ELF-1 (cell line): ENCODE measurements around the gene EDC4.

ENCODE experiments used
- DNase-seq: peaks from one replicate; pipeline ENCODE4 v3.0.0-alpha.2; 2016; ENCODE audit warnings: low read depth, low spot score

Gene EDC4

GRCh38 chr16:67879462-67879861 is 6.6 kb downstream of the EDC4 start:
- DNase-seq, result no peak

- no peak for DNase-seq
These were observed 7.1 kb downstream of the EDC4 start for GRCh38 chr16:67879936-67880335.

- no peak for DNase-seq
These were observed 7.7 kb downstream of the EDC4 start for GRCh38 chr16:67880584-67880983.

DNA sequence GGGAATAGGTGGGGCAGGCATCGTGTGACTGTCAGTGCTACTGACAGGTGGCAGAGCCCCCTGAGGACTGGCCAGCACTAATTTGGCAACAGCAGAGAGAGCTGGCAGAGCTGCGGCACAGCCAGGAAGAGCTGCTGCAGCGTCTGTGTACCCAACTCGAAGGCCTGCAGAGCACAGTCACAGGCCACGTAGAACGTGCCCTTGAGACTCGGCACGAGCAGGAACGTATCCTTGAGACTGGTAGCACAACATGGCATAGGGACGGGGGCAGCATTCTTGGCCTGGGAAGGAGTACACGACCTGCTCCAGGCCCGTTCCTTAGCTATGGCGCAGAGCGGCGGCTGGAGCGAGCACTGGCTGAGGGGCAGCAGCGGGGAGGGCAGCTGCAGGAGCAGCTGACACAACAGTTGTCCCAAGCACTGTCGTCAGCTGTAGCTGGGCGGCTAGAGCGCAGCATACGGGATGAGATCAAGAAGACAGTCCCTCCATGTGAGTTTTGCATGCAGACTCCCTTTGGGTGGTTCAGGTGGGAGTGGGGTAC is 8.8 kb downstream of the EDC4 start:
- DNase-seq, result no peak

- DNase-seq, result no peak
These were observed 9.7 kb downstream of the EDC4 start for GRCh38 chr16:67882374-67883145.

DNA sequence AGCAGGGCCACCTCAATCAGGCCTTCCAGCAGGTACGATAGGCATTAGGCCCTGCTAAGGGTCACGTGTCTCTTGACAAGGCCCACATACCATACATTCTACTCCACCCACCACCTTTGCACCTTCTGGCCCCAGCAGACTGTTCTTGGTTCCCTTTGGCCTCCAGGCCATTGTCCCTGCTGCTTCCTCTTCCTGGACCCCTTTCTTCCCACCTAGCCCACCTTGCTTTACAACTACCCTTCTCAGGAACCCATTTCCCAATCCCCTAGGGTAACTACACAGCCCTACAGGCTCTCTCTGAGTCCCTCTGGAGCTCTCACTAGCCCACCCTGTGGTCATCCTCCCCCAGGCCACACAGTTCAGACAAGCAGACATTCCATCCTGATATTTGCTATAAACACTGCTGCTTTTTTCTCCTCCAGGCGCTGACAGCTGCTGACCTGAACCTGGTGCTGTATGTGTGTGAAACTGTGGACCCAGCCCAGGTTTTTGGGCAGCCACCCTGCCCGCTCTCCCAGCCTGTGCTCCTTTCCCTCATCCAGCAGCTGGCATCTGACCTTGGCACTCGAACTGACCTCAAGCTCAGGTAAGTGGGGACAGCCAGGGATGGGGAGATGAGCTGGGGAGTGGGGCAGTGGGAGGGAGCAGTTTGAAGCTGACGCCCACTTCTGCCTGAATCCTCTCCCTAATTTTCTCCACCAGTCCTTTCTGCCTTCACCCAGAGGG is 10.5 kb downstream of the EDC4 start:
- peak; percentile 83 for DNase-seq

DNA sequence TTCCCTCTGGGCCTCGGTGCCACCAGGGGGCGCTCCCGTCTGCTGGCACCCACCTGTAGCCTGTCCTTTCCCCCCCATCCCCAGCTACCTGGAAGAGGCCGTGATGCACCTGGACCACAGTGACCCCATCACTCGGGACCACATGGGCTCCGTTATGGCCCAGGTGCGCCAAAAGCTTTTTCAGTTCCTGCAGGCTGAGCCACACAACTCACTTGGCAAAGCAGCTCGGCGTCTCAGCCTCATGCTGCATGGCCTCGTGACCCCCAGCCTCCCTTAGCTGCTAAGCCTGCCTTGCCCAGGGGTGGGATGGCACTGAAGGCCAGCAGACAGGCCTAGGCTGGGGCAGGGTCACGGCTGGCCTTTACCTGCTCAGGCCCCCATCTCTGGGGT is 11.0 kb downstream of the EDC4 start:
- peak; percentile 86 for DNase-seq

- peak; percentile 97 for DNase-seq
These were observed 11.8 kb downstream of the EDC4 start, which contains the start of gene NRN1L for GRCh38 chr16:67884684-67885083. Gene NRN1L, plus strand, starts transcription at chr16:67884885. Its CDS starts 19 bp downstream, at chr16:67884904.

GRCh38 chr16:67885545-67885944 is 12.7 kb downstream of the EDC4 start:
- DNase-seq, result no peak

DNA sequence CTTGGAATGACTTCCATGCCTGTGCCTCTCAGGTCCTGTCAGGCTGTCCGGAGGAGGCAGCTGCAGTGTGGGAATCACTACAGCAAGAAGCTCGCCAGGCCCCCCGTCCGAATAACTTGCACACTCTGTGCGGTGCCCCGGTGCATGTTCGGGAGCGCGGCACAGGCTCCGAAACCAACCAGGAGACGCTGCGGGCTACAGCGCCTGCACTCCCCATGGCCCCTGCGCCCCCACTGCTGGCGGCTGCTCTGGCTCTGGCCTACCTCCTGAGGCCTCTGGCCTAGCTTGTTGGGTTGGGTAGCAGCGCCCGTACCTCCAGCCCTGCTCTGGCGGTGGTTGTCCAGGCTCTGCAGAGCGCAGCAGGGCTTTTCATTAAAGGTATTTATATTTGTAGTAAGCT is 13.1 kb downstream of the EDC4 start:
- no peak for DNase-seq

GRCh38 chr16:67886387-67886786 is 13.5 kb downstream of the EDC4 start:
- peak; percentile 46 for DNase-seq

DNA sequence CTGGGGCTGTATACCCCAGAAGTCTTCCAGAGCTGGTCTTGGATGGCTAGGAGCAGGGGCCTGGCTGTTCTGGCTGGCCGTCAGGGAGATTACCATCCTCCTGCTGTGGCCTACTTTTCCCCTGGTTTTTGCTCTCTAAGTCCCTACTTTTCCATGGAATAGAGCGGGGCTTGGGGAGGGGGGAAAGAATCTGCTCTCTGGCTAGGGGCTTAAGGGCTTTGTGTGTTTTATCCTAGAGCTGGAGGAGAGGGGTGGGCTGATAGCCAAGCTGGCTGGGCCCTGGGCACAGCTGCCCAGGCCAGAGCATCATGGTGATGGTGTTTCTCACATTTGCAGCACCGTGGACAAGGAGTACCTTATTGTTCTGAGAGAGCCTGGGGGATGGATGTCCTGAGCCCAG is 15.5 kb downstream of the EDC4 start:
- DNase-seq, result no peak

DNA sequence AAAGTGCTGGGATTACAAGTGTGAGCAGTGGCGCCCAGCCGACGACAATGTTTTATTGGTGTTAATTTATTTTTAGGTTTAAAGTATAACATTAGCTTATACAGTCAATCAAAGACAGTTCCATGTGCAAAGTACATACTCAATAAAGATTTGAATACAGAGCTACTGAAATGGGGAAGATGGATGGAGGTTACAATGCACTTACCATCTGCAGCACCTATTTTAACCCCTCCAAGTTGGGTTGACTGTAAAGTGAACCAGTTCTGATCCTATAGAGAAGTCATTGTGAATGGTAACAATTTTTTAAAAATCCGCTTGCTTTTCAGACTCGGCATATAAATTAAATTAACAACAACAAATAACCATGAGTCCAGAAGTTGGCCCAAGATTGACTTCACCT is 19.5 kb downstream of the EDC4 start:
- no peak for DNase-seq

DNA sequence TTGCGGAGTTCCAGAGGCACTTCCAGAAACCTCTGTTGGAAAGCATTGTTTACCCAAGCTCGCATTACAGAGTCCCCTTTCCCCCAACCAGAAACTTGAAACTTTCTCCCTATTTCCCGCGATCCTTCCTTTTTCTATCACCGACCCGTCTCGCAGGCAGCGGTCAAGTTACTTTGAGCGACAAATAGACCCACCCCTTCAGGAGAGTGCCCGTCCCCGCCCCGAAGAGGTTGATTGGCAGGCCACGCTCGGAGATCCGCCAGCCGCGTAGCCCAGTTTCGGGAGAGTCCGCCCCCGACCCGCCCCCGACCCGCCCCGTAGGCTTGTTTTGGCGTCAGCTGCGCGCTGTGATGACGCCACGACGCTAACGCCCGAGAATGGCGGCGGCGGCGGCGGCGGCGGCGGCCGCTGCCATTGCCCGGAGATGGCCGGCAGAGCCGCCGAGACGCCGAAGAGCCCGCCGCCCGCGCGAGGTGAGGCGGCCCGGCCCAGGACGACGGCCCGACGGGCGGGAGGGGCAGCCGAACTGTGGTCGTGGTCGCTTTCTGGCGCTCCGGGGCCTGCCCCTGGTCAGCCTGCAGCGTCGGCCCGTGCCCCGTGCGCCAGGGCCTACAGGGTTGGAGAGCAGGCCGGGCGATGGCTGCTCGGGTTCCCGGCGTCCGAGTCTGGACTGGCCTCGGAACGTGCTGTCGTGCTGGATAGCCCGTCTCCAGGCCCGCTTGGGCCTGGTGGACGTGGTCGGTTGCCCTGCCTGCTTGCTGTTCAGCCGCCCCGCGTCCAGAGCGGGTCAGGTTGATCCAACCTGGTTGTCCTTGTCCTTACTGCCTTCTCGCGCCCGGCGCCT is 20.3 kb downstream of the EDC4 start, which contains the start of gene PSKH1:
Gene PSKH1, plus strand, starts transcription at position 356 of the 844 bp plus-strand sequence. CDS start 15,496 bp downstream, outside the sequence.
- DNase-seq, result peak; percentile 97

GRCh38 chr16:67893743-67894399 is 21.0 kb downstream of the EDC4 start:
- peak; percentile 63 for DNase-seq

- DNase-seq, result no peak
These were observed 24.4 kb downstream of the EDC4 start for GRCh38 chr16:67897231-67897630.

DNA sequence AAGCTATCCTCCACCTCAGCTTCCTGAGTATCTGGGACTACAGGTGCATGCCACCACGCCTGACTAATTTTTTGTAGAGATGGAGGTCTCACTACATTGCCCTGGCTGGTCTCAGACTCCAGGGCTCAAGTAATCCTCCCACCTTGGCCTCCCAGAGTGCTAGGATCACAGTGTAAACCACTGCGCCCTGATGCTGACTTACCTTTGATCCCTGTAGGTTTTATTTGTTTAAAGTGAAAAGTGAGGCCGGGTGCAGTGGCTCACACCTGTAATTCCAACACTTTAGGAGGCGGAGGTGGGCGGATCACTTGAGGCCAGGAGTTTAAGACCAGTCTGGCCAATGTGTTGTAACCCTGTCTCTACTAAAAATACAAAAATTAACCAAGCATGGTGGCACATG is 28.9 kb downstream of the EDC4 start:
- no peak for DNase-seq

GRCh38 chr16:67902831-67903230 is 30.0 kb downstream of the EDC4 start:
- DNase-seq, result no peak

DNA sequence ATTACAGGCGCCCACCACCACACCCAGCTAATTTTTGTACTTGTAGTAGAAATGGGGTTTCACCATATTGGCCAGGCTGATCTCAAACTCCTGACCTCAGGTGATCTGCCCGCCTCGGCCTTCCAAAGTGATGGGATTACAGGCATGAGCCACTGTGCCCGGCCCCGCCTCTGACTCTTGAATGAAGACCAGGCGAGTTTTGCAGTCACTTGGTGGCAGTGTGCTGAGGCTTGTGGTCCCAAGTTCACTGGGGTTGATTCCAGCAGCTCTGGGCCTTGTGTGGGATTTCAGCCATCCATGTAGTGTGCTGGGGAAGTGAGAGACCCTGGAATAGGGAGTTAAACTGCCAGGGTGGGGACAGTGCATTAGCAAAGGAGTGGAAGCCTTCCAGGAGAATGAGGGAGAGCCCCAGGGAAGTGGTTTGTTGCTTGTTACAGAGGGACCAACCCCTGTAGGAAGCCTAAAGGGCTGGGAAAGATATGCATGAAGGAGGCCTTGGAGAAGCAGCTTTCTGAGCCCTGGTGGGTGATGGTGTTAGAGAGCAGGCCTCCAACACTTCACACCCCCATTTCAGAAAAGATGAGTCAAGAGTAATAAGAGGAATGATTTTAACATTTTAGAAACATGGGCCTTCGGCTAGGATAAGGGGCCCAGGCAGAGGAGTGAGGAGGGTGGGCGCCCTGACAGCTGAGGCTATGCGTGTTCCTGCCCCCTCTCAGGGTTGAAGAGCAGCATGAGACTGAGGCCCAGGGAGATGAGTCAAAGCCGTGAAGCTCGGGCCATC is 34.7 kb downstream of the EDC4 start:
- DNase-seq, result no peak

DNA sequence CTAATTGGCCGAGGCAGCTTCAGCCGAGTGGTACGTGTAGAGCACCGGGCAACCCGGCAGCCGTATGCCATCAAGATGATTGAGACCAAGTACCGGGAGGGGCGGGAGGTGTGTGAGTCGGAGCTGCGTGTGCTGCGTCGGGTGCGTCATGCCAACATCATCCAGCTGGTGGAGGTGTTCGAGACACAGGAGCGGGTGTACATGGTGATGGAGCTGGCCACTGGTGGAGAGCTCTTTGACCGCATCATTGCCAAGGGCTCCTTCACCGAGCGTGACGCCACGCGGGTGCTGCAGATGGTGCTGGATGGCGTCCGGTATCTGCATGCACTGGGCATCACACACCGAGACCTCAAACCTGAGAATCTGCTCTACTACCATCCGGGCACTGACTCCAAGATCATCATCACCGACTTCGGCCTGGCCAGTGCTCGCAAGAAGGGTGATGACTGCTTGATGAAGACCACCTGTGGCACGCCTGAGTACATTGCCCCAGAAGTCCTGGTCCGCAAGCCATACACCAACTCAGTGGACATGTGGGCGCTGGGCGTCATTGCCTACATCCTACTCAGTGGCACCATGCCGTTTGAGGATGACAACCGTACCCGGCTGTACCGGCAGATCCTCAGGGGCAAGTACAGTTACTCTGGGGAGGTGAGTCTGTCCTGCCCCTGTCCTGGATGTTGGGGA is 36.3 kb downstream of the EDC4 start:
- no peak for DNase-seq
